HepG2 (cell line): Measurements from ENCODE around the gene SLC22A7. TPM values are rescaled to one million over a fixed set of nuclear protein-coding genes. Genes with fewer than 3 reads are reported as not detected.

Experiments used
- FOSL2 ChIP-seq: sonication (generic); formaldehyde crosslinking; IDR thresholded peaks from 2 replicates; pipeline ENCODE4 v1.4.0; 2020; ENCODE audit warnings: missing genetic modification reagents
- FOXK1 ChIP-seq: sonication (generic); formaldehyde crosslinking; IDR thresholded peaks from 2 replicates; pipeline ENCODE4 v1.4.0; 2020; ENCODE audit warnings: low read depth, missing genetic modification reagents, borderline replicate concordance
- GLI4 ChIP-seq: sonication (generic); formaldehyde crosslinking; IDR thresholded peaks from 2 replicates; pipeline ENCODE4 v1.5.1; 2020; ENCODE audit warnings: missing genetic modification reagents, mild to moderate bottlenecking, moderate library complexity, borderline replicate concordance
- KDM3A ChIP-seq: IDR thresholded peaks from 2 replicates; pipeline ENCODE4 v1.6.1; 2018; ENCODE audit warnings: low read depth, missing compliant biosample characterization
- MEF2D ChIP-seq: sonication (generic); formaldehyde crosslinking; IDR thresholded peaks from 2 replicates; pipeline ENCODE4 v1.5.1; 2020; ENCODE audit warnings: mild to moderate bottlenecking, missing genetic modification reagents
- NR2C2 ChIP-seq: sonication (generic); formaldehyde crosslinking; IDR thresholded peaks from 2 replicates; pipeline ENCODE4 v1.4.0; 2020; ENCODE audit warnings: missing genetic modification reagents, mild to moderate bottlenecking, moderate library complexity, borderline replicate concordance
- NR2F1 ChIP-seq, 2 experiments: fragments of 450-650 bp in 1 of 2; formaldehyde crosslinking in 1 of 2; IDR thresholded peaks; 2 replicates each; pipeline versions ENCODE4 v1.5.0 to v1.6.1; 2016 to 2020; ENCODE audit warnings: mild to moderate bottlenecking in 1 of 2, missing compliant biosample characterization in 1 of 2, missing genetic modification reagents in 1 of 2, moderate library complexity in 1 of 2
- SALL2 ChIP-seq: sonication (generic); formaldehyde crosslinking; IDR thresholded peaks from 2 replicates; pipeline ENCODE4 v1.8.1; 2023; ENCODE audit warnings: mild to moderate bottlenecking, missing genetic modification reagents, inconsistent platforms
- SAP130 ChIP-seq: IDR thresholded peaks from 2 replicates; pipeline ENCODE4 v1.6.1; 2016; ENCODE audit warnings: low read depth
- SKI ChIP-seq: fragments of 450-650 bp; IDR thresholded peaks from one replicate; pipeline ENCODE4 v1.6.1; 2018; ENCODE audit warnings: mild to moderate bottlenecking; ENCODE audit not compliant: partially characterized antibody
- SMAD3 ChIP-seq: sonication (generic); formaldehyde crosslinking; IDR thresholded peaks from 2 replicates; pipeline ENCODE4 v1.4.0; 2020; ENCODE audit warnings: missing genetic modification reagents
- SMC3 ChIP-seq: IDR thresholded peaks from 2 replicates; pipeline ENCODE4 v1.6.1; 2011; ENCODE audit warnings: low read length, improper control_type of control experiment
- ZBTB42 ChIP-seq: sonication (generic); formaldehyde crosslinking; IDR thresholded peaks from 2 replicates; pipeline ENCODE4 v1.5.0; 2020; ENCODE audit warnings: mild to moderate bottlenecking, missing genetic modification reagents
- ZBTB7A ChIP-seq: sonication (generic); formaldehyde crosslinking; IDR thresholded peaks from 2 replicates; pipeline ENCODE4 v1.8.0; 2022; ENCODE audit warnings: mild to moderate bottlenecking, missing genetic modification reagents
- ZFP90 ChIP-seq: sonication (generic); formaldehyde crosslinking; IDR thresholded peaks from 2 replicates; pipeline ENCODE4 v1.8.0; 2022; ENCODE audit warnings: missing genetic modification reagents, mild to moderate bottlenecking, inconsistent platforms, borderline replicate concordance
- ZNF331 ChIP-seq: sonication (generic); formaldehyde crosslinking; IDR thresholded peaks from 2 replicates; pipeline ENCODE4 v1.4.0; 2020; ENCODE audit warnings: missing genetic modification reagents
- ZNF34 ChIP-seq: sonication (generic); formaldehyde crosslinking; IDR thresholded peaks from 2 replicates; pipeline ENCODE4 v1.4.0; 2020; ENCODE audit warnings: mild to moderate bottlenecking, missing genetic modification reagents, borderline replicate concordance
- ZNF562 ChIP-seq: sonication (generic); formaldehyde crosslinking; IDR thresholded peaks from 2 replicates; pipeline ENCODE4 v1.8.0; 2022; ENCODE audit warnings: missing genetic modification reagents, borderline replicate concordance
- ZNF567 ChIP-seq: sonication (generic); formaldehyde crosslinking; IDR thresholded peaks from 2 replicates; pipeline ENCODE4 v1.8.1; 2023; ENCODE audit warnings: mild to moderate bottlenecking, missing genetic modification reagents, borderline replicate concordance
- ZNF652 ChIP-seq: IDR thresholded peaks from 2 replicates; pipeline ENCODE4 v1.6.1; 2016; ENCODE audit warnings: low read depth, borderline replicate concordance
- ZSCAN22 ChIP-seq: sonication (generic); formaldehyde crosslinking; IDR thresholded peaks from 2 replicates; pipeline ENCODE4 v1.4.0; 2020; ENCODE audit warnings: mild to moderate bottlenecking, missing genetic modification reagents
- polyA plus RNA-seq, 8 experiments: library from polyadenylated mRNA; depleted of rRNA in 3 of 8; stranded (reverse) in 7 of 8; unstranded in 1 of 8; fragments of >200 nt; fragmentation: Illumina TruSeq in 4 of 8; extraction: Trizol in 4 of 8; gene quantifications; 2 replicates each; pipeline versions ENCODE4 v1.2.1 to v1.2.3, GENCODE V29; 2011 to 2016; ENCODE audit warnings: low read depth in 4 of 8, missing spikeins in 1 of 8, mixed read lengths in 1 of 8; ENCODE audit not compliant: insufficient read depth in 1 of 8
- total RNA-seq, 5 experiments: library from RNA; depleted of rRNA; stranded (reverse); fragments of >200 nt; fragmentation: Illumina TruSeq; extraction: Trizol; gene quantifications; 2 replicates each; pipeline ENCODE4 v1.2.3, GENCODE V29; 2016; ENCODE audit warnings: low read depth in 1 of 5
- TF ChIP-seq, protein P1 (sequence below): sonication (generic); formaldehyde crosslinking; IDR thresholded peaks from 2 replicates; pipeline ENCODE4 v1.5.1; 2020; ENCODE audit warnings: missing genetic modification reagents, mild to moderate bottlenecking, borderline replicate concordance
- TF ChIP-seq, protein P2 (sequence below): sonication (generic); formaldehyde crosslinking; IDR thresholded peaks from 2 replicates; pipeline ENCODE4 v1.9.0; 2021; ENCODE audit warnings: mild to moderate bottlenecking, missing genetic modification reagents

Gene SLC22A7
- total and polyA plus RNA-seq, 2 of the 13 experiments (the other 11 are each of a cell fraction or from before 2014, with no cell fraction given): 5.3 to 22.6 TPM

DNA sequence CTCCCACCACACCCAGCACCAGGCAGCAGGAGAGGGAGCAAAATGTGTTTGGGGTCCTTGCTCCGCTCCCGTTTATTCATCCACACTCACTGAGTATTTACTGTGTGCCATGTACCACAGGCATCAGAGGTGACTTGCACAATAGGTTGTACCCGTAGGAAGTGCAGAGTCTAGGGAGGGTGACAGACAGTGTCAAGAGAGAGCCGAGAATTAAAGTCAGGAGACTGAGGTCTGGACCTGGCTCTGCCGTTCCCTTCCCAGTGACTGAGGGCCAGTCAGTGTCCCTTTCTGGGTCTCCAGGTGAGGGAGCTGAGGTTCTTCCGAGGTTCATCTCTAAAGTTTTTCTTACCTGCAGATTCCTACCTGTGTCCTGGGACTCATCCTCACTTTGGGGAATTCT lies 32.5 kb upstream of the SLC22A7 start (continued):
- TF ChIP-seq SMAD3 (CRISPR knock-in tag) (peak; percentile 64; the same call in 1 of the 2 replicates), ZBTB42 (CRISPR knock-in tag) (0 out of 2 replicates have a peak, but pooled peaks have one; percentile 67), SALL2 (CRISPR knock-in tag) (peak; percentile 2; the same call in 1 of the 2 replicates), ZNF331 (CRISPR knock-in tag) (no peak), NR2C2 (0 out of 2 replicates have a peak, but pooled peaks have one; percentile 7), ZNF34 (0 out of 2 replicates have a peak, but pooled peaks have one; percentile 7), ZFP90 (CRISPR knock-in tag) (0 out of 2 replicates have a peak, but pooled peaks have one; percentile 5), ZNF652 (CRISPR knock-in tag) (no peak), FOSL2 (peak; percentile 63), NR2F1 (CRISPR knock-in tag; IDR thresholded peaks at IDR 0.05) (no peak), KDM3A (CRISPR knock-in tag) (no peak), SAP130 (peak; percentile 53; the same call in 1 of the 2 replicates), ZBTB7A (CRISPR knock-in tag) (no peak), FOXK1 (CRISPR knock-in tag) (no peak), ZNF562 (CRISPR knock-in tag) (no peak), GLI4 (CRISPR knock-in tag) (0 out of 2 replicates have a peak, but pooled peaks have one; percentile 55), SMC3 (peak; percentile 34), ZSCAN22 (no peak), MEF2D (no peak), SKI (peak; percentile 62), ZNF567 (no peak)
- TF ChIP-seq, protein P1, sequence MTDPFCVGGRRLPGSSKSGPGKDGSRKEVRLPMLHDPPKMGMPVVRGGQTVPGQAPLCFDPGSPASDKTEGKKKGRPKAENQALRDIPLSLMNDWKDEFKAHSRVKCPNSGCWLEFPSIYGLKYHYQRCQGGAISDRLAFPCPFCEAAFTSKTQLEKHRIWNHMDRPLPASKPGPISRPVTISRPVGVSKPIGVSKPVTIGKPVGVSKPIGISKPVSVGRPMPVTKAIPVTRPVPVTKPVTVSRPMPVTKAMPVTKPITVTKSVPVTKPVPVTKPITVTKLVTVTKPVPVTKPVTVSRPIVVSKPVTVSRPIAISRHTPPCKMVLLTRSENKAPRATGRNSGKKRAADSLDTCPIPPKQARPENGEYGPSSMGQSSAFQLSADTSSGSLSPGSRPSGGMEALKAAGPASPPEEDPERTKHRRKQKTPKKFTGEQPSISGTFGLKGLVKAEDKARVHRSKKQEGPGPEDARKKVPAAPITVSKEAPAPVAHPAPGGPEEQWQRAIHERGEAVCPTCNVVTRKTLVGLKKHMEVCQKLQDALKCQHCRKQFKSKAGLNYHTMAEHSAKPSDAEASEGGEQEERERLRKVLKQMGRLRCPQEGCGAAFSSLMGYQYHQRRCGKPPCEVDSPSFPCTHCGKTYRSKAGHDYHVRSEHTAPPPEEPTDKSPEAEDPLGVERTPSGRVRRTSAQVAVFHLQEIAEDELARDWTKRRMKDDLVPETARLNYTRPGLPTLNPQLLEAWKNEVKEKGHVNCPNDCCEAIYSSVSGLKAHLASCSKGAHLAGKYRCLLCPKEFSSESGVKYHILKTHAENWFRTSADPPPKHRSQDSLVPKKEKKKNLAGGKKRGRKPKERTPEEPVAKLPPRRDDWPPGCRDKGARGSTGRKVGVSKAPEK (CRISPR knock-in tag): no peak
- TF ChIP-seq, protein P2, sequence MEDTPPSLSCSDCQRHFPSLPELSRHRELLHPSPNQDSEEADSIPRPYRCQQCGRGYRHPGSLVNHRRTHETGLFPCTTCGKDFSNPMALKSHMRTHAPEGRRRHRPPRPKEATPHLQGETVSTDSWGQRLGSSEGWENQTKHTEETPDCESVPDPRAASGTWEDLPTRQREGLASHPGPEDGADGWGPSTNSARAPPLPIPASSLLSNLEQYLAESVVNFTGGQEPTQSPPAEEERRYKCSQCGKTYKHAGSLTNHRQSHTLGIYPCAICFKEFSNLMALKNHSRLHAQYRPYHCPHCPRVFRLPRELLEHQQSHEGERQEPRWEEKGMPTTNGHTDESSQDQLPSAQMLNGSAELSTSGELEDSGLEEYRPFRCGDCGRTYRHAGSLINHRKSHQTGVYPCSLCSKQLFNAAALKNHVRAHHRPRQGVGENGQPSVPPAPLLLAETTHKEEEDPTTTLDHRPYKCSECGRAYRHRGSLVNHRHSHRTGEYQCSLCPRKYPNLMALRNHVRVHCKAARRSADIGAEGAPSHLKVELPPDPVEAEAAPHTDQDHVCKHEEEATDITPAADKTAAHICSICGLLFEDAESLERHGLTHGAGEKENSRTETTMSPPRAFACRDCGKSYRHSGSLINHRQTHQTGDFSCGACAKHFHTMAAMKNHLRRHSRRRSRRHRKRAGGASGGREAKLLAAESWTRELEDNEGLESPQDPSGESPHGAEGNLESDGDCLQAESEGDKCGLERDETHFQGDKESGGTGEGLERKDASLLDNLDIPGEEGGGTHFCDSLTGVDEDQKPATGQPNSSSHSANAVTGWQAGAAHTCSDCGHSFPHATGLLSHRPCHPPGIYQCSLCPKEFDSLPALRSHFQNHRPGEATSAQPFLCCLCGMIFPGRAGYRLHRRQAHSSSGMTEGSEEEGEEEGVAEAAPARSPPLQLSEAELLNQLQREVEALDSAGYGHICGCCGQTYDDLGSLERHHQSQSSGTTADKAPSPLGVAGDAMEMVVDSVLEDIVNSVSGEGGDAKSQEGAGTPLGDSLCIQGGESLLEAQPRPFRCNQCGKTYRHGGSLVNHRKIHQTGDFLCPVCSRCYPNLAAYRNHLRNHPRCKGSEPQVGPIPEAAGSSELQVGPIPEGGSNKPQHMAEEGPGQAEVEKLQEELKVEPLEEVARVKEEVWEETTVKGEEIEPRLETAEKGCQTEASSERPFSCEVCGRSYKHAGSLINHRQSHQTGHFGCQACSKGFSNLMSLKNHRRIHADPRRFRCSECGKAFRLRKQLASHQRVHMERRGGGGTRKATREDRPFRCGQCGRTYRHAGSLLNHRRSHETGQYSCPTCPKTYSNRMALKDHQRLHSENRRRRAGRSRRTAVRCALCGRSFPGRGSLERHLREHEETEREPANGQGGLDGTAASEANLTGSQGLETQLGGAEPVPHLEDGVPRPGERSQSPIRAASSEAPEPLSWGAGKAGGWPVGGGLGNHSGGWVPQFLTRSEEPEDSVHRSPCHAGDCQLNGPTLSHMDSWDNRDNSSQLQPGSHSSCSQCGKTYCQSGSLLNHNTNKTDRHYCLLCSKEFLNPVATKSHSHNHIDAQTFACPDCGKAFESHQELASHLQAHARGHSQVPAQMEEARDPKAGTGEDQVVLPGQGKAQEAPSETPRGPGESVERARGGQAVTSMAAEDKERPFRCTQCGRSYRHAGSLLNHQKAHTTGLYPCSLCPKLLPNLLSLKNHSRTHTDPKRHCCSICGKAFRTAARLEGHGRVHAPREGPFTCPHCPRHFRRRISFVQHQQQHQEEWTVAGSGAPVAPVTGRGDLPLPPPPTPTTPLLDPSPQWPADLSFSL (CRISPR knock-in tag): no peak
